Activated CD8-positive, alpha-beta T cell treated with anti-CD3 and anti-CD28 coated beads for 36 hours (primary cell): Measurements from ENCODE around the gene DDX10. TPM values are rescaled to one million over a fixed set of nuclear protein-coding genes. Genes with fewer than 3 reads are reported as not detected.

Experiments used
- ATAC-seq: fragments of 200-7000 bp; cut with Tn5 transposase; one replicate; pipeline ENCODE4 v1.10.0; 2021; ENCODE audit warnings: mild to moderate bottlenecking, moderate library complexity
- CTCF ChIA-PET: fragments of 350-600 bp; sonication (Branson Sonifier 250); formaldehyde crosslinking; loops from one replicate; lab custom pipeline; 2021; ENCODE audit warnings: antibody characterized with exemption; lab: Charles Lee
- POLR2A ChIA-PET: fragments of 350-600 bp; sonication (Branson Sonifier 250); formaldehyde crosslinking; loops from one replicate; lab custom pipeline; 2021; ENCODE audit warnings: antibody characterized with exemption; lab: Charles Lee
- DNase-seq: peaks from one replicate; pipeline ENCODE4 v3.0.0-alpha.2; 2020
- H3K27ac Mint-ChIP-seq: one replicate; pipeline ENCODE4 v1.8.0; 2021; ENCODE audit warnings: mild to moderate bottlenecking, mixed read lengths
- H3K27me3 Mint-ChIP-seq: one replicate; pipeline ENCODE4 v1.8.0; 2021; ENCODE audit warnings: mixed read lengths
- H3K36me3 Mint-ChIP-seq: one replicate; pipeline ENCODE4 v1.8.0; 2021; ENCODE audit warnings: low read depth, mixed read lengths
- H3K4me1 Mint-ChIP-seq: one replicate; pipeline ENCODE4 v1.8.0; 2021; ENCODE audit warnings: low read depth, mixed read lengths
- H3K4me3 Mint-ChIP-seq: one replicate; pipeline ENCODE4 v1.8.0; 2021; ENCODE audit warnings: mild to moderate bottlenecking, moderate library complexity, mixed read lengths
- H3K9me3 Mint-ChIP-seq: one replicate; pipeline ENCODE4 v1.8.0; 2021; ENCODE audit warnings: mixed read lengths
- CTCF ChIP-seq: fragments of 200-600 bp; IDR thresholded peaks from one replicate; pipeline ENCODE4 v1.8.0; 2022; ENCODE audit warnings: antibody characterized with exemption, mild to moderate bottlenecking
- intact Hi-C: fragments of 100-400 bp; cut with micrococcal nuclease; formaldehyde crosslinking; loops from one replicate; pipeline ENCODE4 v1.10.0; 2022
- total RNA-seq, 2 experiments: library from RNA; stranded (reverse); gene quantifications; one replicate each; pipeline ENCODE4 v1.2.3, GENCODE V29; 2021

DDX10 gene
- total RNA-seq, 2 experiments from 2014 or later, result 45.4 to 46.3 TPM

GRCh38 chr11:108824545-108824944 lies 159.7 kb downstream of the DDX10 start:
- H3K27ac Mint-ChIP-seq, result no peak overlapping the region
- POLR2A ChIA-PET, result no interaction called here
- TF ChIP-seq CTCF, result no peak
- H3K4me1 Mint-ChIP-seq, result peaks cover 3% of the 10 kb centered on the region
- peaks cover 14% of the 10 kb centered on the region for H3K36me3 Mint-ChIP-seq
- no peak for ATAC-seq
- H3K4me3 Mint-ChIP-seq, result no peak overlapping the region
- intact Hi-C loops, result no loop called here
- CTCF ChIA-PET, result interaction anchor here (0.8 kb wide), 1 partner anchor 22 kb away, joined by 3 read pairs; no protein-coding TSS in a partner anchor
- no peaks in the 10 kb centered on the region for H3K27me3 Mint-ChIP-seq
- no peak for DNase-seq
- H3K9me3 Mint-ChIP-seq, result peaks cover 5% of the 10 kb centered on the region

GRCh38 chr11:108825381-108825780 lies 160.5 kb downstream of the DDX10 start:
- H3K9me3 Mint-ChIP-seq, result peaks cover 7% of the 10 kb centered on the region
- no peak overlapping the region for H3K4me3 Mint-ChIP-seq
- TF ChIP-seq CTCF, result no peak
- intact Hi-C loops, result no loop called here
- H3K36me3 Mint-ChIP-seq, result peaks cover 17% of the 10 kb centered on the region
- ChIA-PET POLR2A (no interaction called here), CTCF (no interaction called here)
- peaks cover 12% of the 10 kb centered on the region for H3K4me1 Mint-ChIP-seq
- no peaks in the 10 kb centered on the region for H3K27me3 Mint-ChIP-seq
- ATAC-seq, result no peak
- H3K27ac Mint-ChIP-seq, result no peak overlapping the region
- DNase-seq, result no peak

DNA sequence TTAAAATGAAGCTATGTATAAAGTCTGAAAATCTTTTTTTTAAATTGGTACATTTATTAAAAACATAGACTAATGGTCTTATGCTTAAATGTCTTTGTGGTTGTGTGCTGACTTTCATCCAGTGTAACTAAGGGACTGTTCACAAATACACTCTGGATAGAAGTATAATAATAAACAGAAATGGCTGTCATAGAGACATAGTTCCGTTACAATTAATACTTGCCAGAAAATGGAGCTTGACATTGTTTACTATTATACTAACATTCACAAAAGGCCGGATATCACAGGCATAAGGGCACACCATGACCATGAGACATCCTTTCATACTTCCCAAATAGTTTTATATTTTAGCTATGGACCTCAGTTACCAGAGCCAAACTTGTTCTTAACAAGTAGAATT lies 161.3 kb downstream of the DDX10 start:
- TF ChIP-seq CTCF, result no peak
- Mint-ChIP-seq H3K27me3 (no peaks in the 10 kb centered on the region), H3K4me3 (no peak overlapping the region), H3K4me1 (peaks cover 15% of the 10 kb centered on the region), H3K9me3 (peaks cover 7% of the 10 kb centered on the region), H3K36me3 (peaks cover 17% of the 10 kb centered on the region), H3K27ac (no peak overlapping the region)
- DNase-seq, result no peak
- ChIA-PET CTCF (no interaction called here), POLR2A (no interaction called here)
- intact Hi-C loops, result no loop called here
- ATAC-seq, result no peak

GRCh38 chr11:108835624-108836023 lies 170.8 kb downstream of the DDX10 start:
- ATAC-seq, result no peak
- Mint-ChIP-seq H3K27me3 (no peaks in the 10 kb centered on the region), H3K36me3 (peaks cover 19% of the 10 kb centered on the region), H3K4me3 (no peak overlapping the region), H3K27ac (no peak overlapping the region), H3K4me1 (peaks cover 17% of the 10 kb centered on the region), H3K9me3 (no peaks in the 10 kb centered on the region)
- ChIA-PET POLR2A (no interaction called here), CTCF (no interaction called here)
- intact Hi-C loops, result loop anchor here (2.0 kb wide), 1 partner anchor 23 kb away; no protein-coding TSS in a partner anchor
- no peak for DNase-seq
- TF ChIP-seq CTCF, result no peak

GRCh38 chr11:108836541-108836940 lies 171.7 kb downstream of the DDX10 start:
- CTCF ChIA-PET, result interaction anchor here (0.6 to 1.0 kb wide), 2 partner anchors 16 to 285 kb away, joined by 3 read pairs; no protein-coding TSS in a partner anchor
- ATAC-seq, result no peak
- H3K4me3 Mint-ChIP-seq, result no peak overlapping the region

More at GRCh38 chr11:108836541-108836940, 171.7 kb downstream of the DDX10 start:
- Mint-ChIP-seq H3K4me1 (peaks cover 25% of the 10 kb centered on the region), H3K27ac (no peak overlapping the region), H3K36me3 (peaks cover 25% of the 10 kb centered on the region), H3K27me3 (no peaks in the 10 kb centered on the region), H3K9me3 (no peaks in the 10 kb centered on the region)
- POLR2A ChIA-PET, result no interaction called here
- intact Hi-C loops, result no loop called here
- TF ChIP-seq CTCF, result no peak
- no peak for DNase-seq
